Subcutaneous adipose tissue (tissue), 4 donors: ENCODE measurements around the gene ERN1. TPM values are rescaled to one million over a fixed set of nuclear protein-coding genes. Genes with fewer than 3 reads are reported as not detected.

ENCODE experiments used
- total RNA-seq, 4 donors: library from RNA; depleted of rRNA; stranded (reverse); fragments of >200 nt; gene quantifications; one replicate each; pipeline ENCODE4 v1.1.0, GENCODE V29; 2016
- TF ChIP-seq, protein P1 (sequence below): fragments of 450-650 bp; IDR thresholded peaks from one replicate; pipeline ENCODE4 v1.5.1; 2016; ENCODE audit warnings: low read depth, mild to moderate bottlenecking, control low read depth, antibody characterized with exemption, moderate library complexity

ERN1 gene
- total RNA-seq, 4 donors from 2014 or later, result 9.6 to 13.1 (median 11.7) TPM

DNA sequence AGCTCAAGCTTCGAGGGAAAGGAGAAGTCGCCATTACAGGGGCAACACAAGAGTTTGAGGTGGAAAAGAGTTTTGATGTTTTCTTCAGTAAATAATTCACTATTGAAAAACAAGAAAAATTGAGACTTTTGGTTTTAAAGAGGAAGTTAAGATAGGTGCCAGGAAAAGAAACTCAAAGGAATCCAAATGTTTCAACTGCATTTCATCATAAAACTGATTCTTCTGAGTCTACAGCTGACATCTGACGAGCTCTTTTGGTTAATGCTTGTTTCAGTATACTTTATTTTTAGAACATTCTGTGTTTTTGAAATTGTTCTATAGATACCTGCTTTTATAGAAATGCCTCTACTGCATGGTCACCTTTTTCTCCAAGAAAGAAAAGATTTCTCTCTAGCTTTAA is 54.0 kb downstream of the ERN1 start:
- TF ChIP-seq, protein P1, sequence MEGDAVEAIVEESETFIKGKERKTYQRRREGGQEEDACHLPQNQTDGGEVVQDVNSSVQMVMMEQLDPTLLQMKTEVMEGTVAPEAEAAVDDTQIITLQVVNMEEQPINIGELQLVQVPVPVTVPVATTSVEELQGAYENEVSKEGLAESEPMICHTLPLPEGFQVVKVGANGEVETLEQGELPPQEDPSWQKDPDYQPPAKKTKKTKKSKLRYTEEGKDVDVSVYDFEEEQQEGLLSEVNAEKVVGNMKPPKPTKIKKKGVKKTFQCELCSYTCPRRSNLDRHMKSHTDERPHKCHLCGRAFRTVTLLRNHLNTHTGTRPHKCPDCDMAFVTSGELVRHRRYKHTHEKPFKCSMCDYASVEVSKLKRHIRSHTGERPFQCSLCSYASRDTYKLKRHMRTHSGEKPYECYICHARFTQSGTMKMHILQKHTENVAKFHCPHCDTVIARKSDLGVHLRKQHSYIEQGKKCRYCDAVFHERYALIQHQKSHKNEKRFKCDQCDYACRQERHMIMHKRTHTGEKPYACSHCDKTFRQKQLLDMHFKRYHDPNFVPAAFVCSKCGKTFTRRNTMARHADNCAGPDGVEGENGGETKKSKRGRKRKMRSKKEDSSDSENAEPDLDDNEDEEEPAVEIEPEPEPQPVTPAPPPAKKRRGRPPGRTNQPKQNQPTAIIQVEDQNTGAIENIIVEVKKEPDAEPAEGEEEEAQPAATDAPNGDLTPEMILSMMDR, result no peak

DNA sequence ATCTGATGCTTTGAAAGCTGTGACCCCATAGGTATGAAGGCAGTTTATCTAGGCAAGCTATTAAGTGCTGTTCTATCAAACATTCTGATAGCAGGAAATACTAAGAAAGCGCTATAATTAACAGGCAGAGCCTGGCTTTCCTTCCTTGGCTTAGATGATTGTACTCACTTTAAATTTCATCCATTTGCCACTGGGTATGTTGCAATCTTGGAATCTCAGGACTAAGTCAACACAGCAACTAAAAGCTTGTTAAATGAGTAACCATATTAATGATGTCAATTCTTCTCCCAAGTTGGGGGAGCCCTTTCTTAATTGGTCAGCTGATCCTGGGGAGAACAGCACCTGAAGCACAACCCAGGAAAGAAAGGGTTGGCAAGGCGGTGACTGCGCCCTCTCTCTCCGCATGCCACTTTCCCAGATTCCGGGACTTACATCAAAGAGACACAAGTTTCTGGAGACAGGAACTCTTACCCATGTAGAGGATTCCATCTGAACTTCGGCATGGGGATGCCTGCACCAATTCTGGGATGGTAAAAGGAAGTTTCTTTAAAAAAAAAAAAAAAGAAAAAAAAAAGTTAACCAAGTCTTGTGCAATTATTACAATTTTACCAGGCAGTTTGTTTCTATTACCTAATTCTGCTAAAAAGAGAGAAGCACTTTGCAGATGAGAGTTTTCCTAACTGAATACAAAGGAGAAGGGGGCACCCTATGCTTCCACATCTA is 55.1 kb downstream of the ERN1 start:
- TF ChIP-seq, protein P1, result no peak

DNA sequence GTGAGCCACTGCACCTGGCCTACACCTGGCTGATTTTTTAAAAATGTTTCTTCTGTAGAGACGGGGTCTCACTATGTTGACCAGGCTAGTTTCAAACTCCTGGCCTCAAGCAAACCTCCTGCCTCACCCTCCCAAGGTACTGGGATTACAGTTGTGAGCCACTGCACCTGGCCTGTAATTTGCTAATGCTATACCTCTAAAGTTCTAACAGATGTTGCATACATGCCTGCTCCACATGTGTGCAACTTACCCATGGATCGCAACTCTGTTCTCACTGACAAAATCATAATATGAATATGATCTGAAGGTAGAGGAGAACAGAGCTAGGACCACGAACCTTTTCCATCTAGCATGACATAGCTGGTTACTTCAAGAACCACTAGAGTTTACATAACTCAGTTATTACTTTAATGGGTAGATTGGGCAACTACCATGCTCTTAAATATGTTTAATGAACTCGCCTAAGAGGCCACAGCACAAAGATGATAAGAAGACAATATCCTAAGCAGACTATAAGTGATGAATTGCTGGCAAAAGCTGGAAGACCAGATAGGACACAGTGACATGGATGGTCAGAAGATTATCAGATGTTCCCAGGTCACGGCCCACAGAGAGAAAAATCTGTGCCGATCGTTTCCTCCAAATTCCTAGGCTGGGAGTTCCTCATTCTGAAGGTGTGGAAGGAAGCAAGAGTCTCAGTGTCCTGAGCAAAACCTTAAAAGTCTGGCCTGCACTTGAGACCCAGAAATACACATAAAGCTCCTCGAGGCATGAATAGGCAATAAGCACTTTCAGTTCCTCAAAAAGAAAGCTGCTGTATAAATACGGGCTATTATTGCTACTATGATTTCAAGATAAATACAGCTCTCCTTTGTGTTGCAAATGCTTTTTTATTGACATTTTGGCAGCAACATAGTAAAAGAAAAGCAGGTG is 55.9 kb downstream of the ERN1 start:
- TF ChIP-seq, protein P1, result no peak

DNA sequence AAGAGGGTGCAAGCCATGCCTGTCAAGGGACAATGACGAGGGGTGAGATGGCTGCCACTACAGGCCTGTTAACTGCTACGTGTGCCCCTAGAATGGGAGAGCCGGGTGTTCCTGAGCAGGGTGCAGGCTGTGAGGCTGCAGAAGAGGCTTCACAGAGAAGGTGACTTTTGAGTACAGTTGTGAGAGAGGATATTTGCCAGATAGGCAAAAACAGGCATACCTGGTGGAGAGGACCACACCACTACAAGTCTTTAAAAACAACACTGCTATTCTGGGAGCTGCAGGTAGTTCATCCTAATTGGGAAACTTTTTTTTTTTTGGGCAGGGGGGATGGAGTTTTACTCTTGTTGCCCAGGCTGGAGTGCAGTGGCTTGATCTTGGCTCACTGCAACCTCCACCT is 58.8 kb downstream of the ERN1 start:
- TF ChIP-seq, protein P1, result no peak

DNA sequence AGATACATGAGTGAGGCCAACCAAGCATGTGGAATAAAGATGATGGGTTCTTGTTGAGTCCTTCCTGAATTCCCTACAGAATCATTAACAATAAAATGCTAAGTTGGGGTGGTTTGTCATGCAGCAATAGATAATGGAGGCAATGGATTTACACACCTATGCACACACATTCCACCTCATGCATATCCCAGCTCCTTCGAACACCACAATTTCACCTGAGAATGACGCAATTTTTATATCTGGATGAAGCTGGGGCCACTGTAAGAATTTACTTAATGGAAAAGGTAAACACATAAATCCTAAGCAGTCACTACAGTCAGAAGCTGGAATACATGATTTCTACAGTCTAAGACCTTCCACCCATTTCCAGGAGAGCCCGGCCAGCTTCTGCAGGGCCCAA is 59.7 kb downstream of the ERN1 start:
- TF ChIP-seq, protein P1, result no peak

DNA sequence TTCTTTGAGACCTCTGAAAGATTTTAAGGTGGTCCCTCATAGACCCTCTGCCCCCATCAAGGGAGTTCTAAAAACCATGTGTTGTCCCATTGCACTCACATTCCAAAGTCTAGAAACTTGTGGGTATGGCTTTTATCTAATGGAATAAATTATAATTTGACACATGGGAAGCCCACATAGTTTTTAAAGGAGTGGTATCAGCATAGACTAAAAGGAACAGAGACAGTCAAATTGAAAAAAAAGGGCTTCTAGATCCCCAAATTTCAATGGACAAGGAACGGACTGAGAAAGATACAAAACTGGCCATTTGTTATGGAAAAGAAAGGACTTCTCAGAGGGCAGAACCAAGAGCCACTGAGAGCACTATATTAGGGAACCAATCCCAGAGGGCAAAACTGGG is 60.8 kb downstream of the ERN1 start:
- TF ChIP-seq, protein P1, result no peak

DNA sequence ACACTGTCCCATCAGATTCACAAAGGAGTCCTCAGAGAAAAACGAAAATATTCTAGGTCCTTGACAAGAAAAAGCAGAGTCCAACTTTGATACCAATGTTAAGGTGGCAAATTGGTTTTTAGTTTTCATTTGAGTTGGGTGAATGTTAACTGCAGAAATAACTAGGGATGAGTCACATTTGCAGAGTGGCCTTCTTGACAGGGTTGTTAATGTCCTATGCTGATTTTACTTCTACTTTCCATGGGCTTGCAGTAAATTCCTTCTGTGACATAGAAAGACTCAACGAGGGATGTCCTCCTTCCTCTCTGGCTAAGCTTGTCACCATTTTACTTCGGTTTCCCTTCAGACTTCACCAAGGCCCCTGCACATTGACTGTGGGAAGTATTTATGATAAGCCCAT is 62.3 kb downstream of the ERN1 start:
- TF ChIP-seq, protein P1, result no peak
